Right cardiac atrium (tissue), 5 donors: ENCODE data around the gene R3HDM2. TPM values are rescaled to one million over a fixed set of nuclear protein-coding genes. Genes with fewer than 3 reads are reported as not detected.

ENCODE experiments used
- ATAC-seq, 2 donors: fragments of 200-7000 bp; cut with Tn5 transposase; one replicate each; pipeline versions ENCODE4 v1.8.0 to v1.9.1; 2020; ENCODE audit warnings: moderate library complexity in 2 of 2, mild to moderate bottlenecking in 1 of 2
- DNase-seq, 3 donors: peaks; one replicate each; pipeline ENCODE4 v3.0.0-alpha.2; 2020
- H3K27ac ChIP-seq: one replicate; pipeline ENCODE4 v1.5.1; 2013; ENCODE audit warnings: mild to moderate bottlenecking, low read length, control low read depth, moderate library complexity
- H3K27me3 ChIP-seq: one replicate; pipeline ENCODE4 v1.6.1; 2013; ENCODE audit not compliant: control insufficient read depth, insufficient read depth
- H3K4me1 ChIP-seq: one replicate; pipeline ENCODE4 v1.6.1; 2013; ENCODE audit warnings: low read length; ENCODE audit not compliant: control insufficient read depth, insufficient read depth
- H3K4me3 ChIP-seq: one replicate; pipeline ENCODE4 v1.5.1; 2013; ENCODE audit warnings: low read length, control low read depth
- H3K9me3 ChIP-seq: one replicate; pipeline ENCODE4 v1.6.1; 2013; ENCODE audit warnings: low read length; ENCODE audit not compliant: control insufficient read depth
- WGBS: extraction: QIAGEN DNeasy Blood & Tissue Kit; methylation state at CpG from one replicate; pipeline ENCODE4 v1.1.7; 2013; 5-methylcytosine and 5-hydroxymethylcytosine counted together
- intact Hi-C, 4 donors: fragments of 100-400 bp; cut with DNase I; formaldehyde crosslinking; loops; one replicate each; pipeline versions ENCODE4 v1.11.0 to v1.14.0; 2022 to 2023
- polyA plus RNA-seq: library from polyadenylated mRNA; stranded (reverse); fragments of 200-250 nt; gene quantifications from one replicate; pipeline ENCODE4 v1.2.3, GENCODE V29; 2013
- total RNA-seq, 4 donors: library from RNA; stranded (reverse); fragmentation: NEBNext Ultra II Directional; extraction: Animal tissue kit (Norgen Biotek cat#: 25700); gene quantifications; one replicate each; pipeline ENCODE4 v1.2.1, GENCODE V29; 2021
- donor health status: healthy with polysubstance abuse.
- donor health status: DM: no; HTN: yes; CAD: no.
- donor health status: DM: no; HTN: no; CAD: no.
- donor health status: DM: no; HTN: yes; CAD: no; lungs with severe emphysema.
- donor health status: DM: yes; HTN: yes; CAD: no.

R3HDM2 gene
- total and polyA plus RNA-seq, 5 donors = 23.1 to 85.2 (median 73.8) TPM

GRCh38 chr12:57465747-57466505 is 35.1 kb upstream of the R3HDM2 start:
- H3K4me3 ChIP-seq = no peak overlapping the region
- ATAC-seq = no peak
- H3K27me3 ChIP-seq = no peaks in the 10 kb centered on the region
- no peak for DNase-seq
- no peaks in the 10 kb centered on the region for H3K4me1 ChIP-seq
- intact Hi-C loops = loop anchor here in 1 of 4 donors (10.0 kb wide), 1 partner anchor 159 kb away; no protein-coding TSS in a partner anchor
- 74% methylated on average over 14 of the region's 14 CpGs for WGBS
- H3K9me3 ChIP-seq = no peaks in the 10 kb centered on the region
- no peak overlapping the region for H3K27ac ChIP-seq

- H3K27ac ChIP-seq = no peak overlapping the region
- no peaks in the 10 kb centered on the region for H3K4me1 ChIP-seq
- H3K4me3 ChIP-seq = no peak overlapping the region
- WGBS = 79% methylated on average over 6 of the region's 6 CpGs
- intact Hi-C loops = loop anchor here in 1 of 4 donors (10.0 kb wide), 1 partner anchor 160 kb away; no protein-coding TSS in a partner anchor
- DNase-seq (no peak), ATAC-seq (no peak)
- H3K27me3 ChIP-seq = no peaks in the 10 kb centered on the region
- H3K9me3 ChIP-seq = no peaks in the 10 kb centered on the region
These were observed 34.3 kb upstream of the R3HDM2 start for GRCh38 chr12:57465030-57465746.

- no peak overlapping the region for H3K27ac ChIP-seq
- ATAC-seq (no peak), DNase-seq (no peak)
- WGBS = 89% methylated on average over 12 of the region's 12 CpGs
- no peak overlapping the region for H3K4me3 ChIP-seq
- no peaks in the 10 kb centered on the region for H3K4me1 ChIP-seq
- H3K9me3 ChIP-seq = no peaks in the 10 kb centered on the region
- intact Hi-C loops = loop anchor here in 1 of 4 donors (10.0 kb wide), 1 partner anchor 160 kb away; no protein-coding TSS in a partner anchor
- H3K27me3 ChIP-seq = no peaks in the 10 kb centered on the region
These were observed 33.7 kb upstream of the R3HDM2 start for GRCh38 chr12:57464569-57464968.

- DNase-seq = no peak
- WGBS = 36% methylated on average over 5 of the region's 5 CpGs
- ATAC-seq = no peak
- Histone ChIP-seq H3K4me3 (no peak overlapping the region), H3K27me3 (no peaks in the 10 kb centered on the region), H3K9me3 (no peaks in the 10 kb centered on the region), H3K27ac (no peak overlapping the region), H3K4me1 (no peaks in the 10 kb centered on the region)
- intact Hi-C loops = loop anchor here in 1 of 4 donors (10.0 kb wide), 1 partner anchor 162 kb away; no protein-coding TSS in a partner anchor
These were observed 32.0 kb upstream of the R3HDM2 start for GRCh38 chr12:57462912-57463253.

GRCh38 chr12:57462251-57462911 is 31.5 kb upstream of the R3HDM2 start:
- Histone ChIP-seq H3K4me1 (no peaks in the 10 kb centered on the region), H3K4me3 (peak overlapping the region; percentile 93), H3K9me3 (no peaks in the 10 kb centered on the region), H3K27ac (peak overlapping the region; percentile 26), H3K27me3 (no peaks in the 10 kb centered on the region)
- DNase-seq (peak; percentile 86 to 93 (median 92)), ATAC-seq (peak; percentile 76 to 78)
- WGBS = under 1% methylated on average over 28 of the region's 28 CpGs
- intact Hi-C loops = loop anchor here in 1 of 4 donors (10.0 kb wide), 1 partner anchor 162 kb away; no protein-coding TSS in a partner anchor

- under 1% methylated on average over 9 of the region's 9 CpGs for WGBS
- Histone ChIP-seq H3K4me1 (no peaks in the 10 kb centered on the region), H3K27me3 (no peaks in the 10 kb centered on the region), H3K4me3 (peak overlapping the region; percentile 93), H3K9me3 (no peaks in the 10 kb centered on the region), H3K27ac (no peak overlapping the region)
- ATAC-seq (no peak), DNase-seq (no peak)
- intact Hi-C loops = loop anchor here in 1 of 4 donors (10.0 kb wide), 1 partner anchor 163 kb away; no protein-coding TSS in a partner anchor
These were observed 31.0 kb upstream of the R3HDM2 start for GRCh38 chr12:57461917-57462250.

- no peaks in the 10 kb centered on the region for H3K4me1 ChIP-seq
- no peak overlapping the region for H3K27ac ChIP-seq
- intact Hi-C loops = loop anchor here in 1 of 4 donors (10.0 kb wide), 1 partner anchor 163 kb away; no protein-coding TSS in a partner anchor
- DNase-seq (peak; percentile 81 to 92 (median 91)), ATAC-seq (peak; percentile 69 to 74)
- peak overlapping the region; percentile 93 for H3K4me3 ChIP-seq
- H3K9me3 ChIP-seq = no peaks in the 10 kb centered on the region
- H3K27me3 ChIP-seq = no peaks in the 10 kb centered on the region
- under 1% methylated on average over 32 of the region's 32 CpGs for WGBS
These were observed 30.6 kb upstream of the R3HDM2 start for GRCh38 chr12:57461276-57461916.

- Histone ChIP-seq H3K27ac (no peak overlapping the region), H3K4me1 (no peaks in the 10 kb centered on the region), H3K4me3 (peak overlapping the region; percentile 93), H3K9me3 (no peaks in the 10 kb centered on the region), H3K27me3 (no peaks in the 10 kb centered on the region)
- intact Hi-C loops = loop anchor here in 1 of 4 donors (10.0 kb wide), 1 partner anchor 164 kb away; no protein-coding TSS in a partner anchor
- ATAC-seq = no peak
- WGBS = 1% methylated on average over 19 of the region's 19 CpGs
- DNase-seq = peak in 2 of 3 donors; percentile 67 to 74
These were observed 30.0 kb upstream of the R3HDM2 start for GRCh38 chr12:57460841-57461275.

GRCh38 chr12:57460468-57460784 is 29.6 kb upstream of the R3HDM2 start:
- intact Hi-C loops = loop anchor here in 1 of 4 donors (10.0 kb wide), 1 partner anchor 164 kb away; no protein-coding TSS in a partner anchor
- H3K27me3 ChIP-seq = no peaks in the 10 kb centered on the region
- no peak overlapping the region for H3K27ac ChIP-seq

GRCh38 chr12:57459750-57460467 is 29.1 kb upstream of the R3HDM2 start, which contains the start of gene GLI1:
TSS of gene GLI1 (plus strand) at chr12:57459785. CDS start at chr12:57463692, 3,907 bp downstream.
- H3K9me3 ChIP-seq = no peaks in the 10 kb centered on the region
- peak in 1 of 3 donors; percentile 58 for DNase-seq
- WGBS = under 1% methylated on average over 35 of the region's 36 CpGs
- no peaks in the 10 kb centered on the region for H3K4me1 ChIP-seq
- intact Hi-C loops = loop anchor here in 1 of 4 donors (10.0 kb wide), 1 partner anchor 165 kb away; no protein-coding TSS in a partner anchor
- peak within 1 kb of the TSS; percentile 54 for H3K4me3 ChIP-seq
- peak; percentile 27 to 48 for ATAC-seq
- peak within 1 kb of the TSS; percentile 74 for H3K27ac ChIP-seq
- H3K27me3 ChIP-seq = no peaks in the 10 kb centered on the region

More at GRCh38 chr12:57460468-57460784, 29.6 kb upstream of the R3HDM2 start:
- ATAC-seq = no peak
- 3% methylated on average over 6 of the region's 6 CpGs for WGBS
- H3K9me3 ChIP-seq = no peaks in the 10 kb centered on the region
- H3K4me3 ChIP-seq = peak overlapping the region; percentile 54
- no peaks in the 10 kb centered on the region for H3K4me1 ChIP-seq
- no peak for DNase-seq
